Keratinocyte (primary cell): ENCODE results near the gene SPOP.

ENCODE experiments used
- EZH2 ChIP-seq: IDR thresholded peaks from one replicate; pipeline ENCODE4 v1.6.1; 2012; ENCODE audit warnings: inconsistent platforms, mild to moderate bottlenecking, low read length, moderate library complexity
- TF ChIP-seq, protein P1 (sequence below), 3 experiments: IDR thresholded peaks in 1 of 3; conservative IDR thresholded peaks in 1 of 3; optimal IDR thresholded peaks in 1 of 3; 2 replicates in 2 of 3; 3 replicates in 1 of 3; pipeline versions ENCODE3 to v1.5.1; 2011; ENCODE audit warnings: low read length in 3 of 3, mild to moderate bottlenecking in 3 of 3, moderate library complexity in 2 of 3, control low read depth in 1 of 3, inconsistent platforms in 1 of 3; ENCODE audit not compliant: insufficient read depth in 2 of 3; ENCODE audit errors: extremely low read depth in 1 of 3

DNA sequence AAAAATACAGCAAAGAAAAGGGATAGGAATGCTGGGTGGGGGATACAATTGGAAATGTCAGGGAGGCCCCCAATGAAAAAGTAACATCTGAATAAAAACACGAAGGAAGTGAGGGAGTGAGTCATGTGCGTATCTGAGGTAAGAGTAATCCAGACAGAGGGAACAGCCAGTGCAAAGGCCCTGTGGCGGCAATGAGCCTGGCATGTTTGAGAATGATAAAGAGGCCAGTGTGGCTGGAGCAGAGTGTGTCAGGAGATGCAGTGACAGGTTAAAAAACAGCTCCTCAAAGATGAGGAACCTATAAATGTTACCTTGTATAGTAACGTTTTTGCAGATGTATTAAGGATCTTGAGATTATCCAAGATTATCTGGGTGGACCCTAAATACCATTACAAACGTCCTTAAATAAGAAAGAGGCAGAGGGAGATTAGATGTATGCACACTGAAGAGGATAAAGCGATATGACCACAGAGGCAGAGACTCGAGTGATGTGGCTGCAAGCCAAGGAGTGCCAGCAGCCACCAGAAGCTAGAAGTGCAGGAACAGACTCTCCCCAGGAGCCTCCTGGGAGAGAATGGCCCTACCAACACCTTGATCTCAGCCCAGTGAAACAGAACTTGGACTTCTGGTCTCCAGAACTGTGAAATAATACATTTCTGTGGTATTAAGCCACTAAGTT lies 47.7 kb upstream of the SPOP start:
- TF ChIP-seq, protein P1, sequence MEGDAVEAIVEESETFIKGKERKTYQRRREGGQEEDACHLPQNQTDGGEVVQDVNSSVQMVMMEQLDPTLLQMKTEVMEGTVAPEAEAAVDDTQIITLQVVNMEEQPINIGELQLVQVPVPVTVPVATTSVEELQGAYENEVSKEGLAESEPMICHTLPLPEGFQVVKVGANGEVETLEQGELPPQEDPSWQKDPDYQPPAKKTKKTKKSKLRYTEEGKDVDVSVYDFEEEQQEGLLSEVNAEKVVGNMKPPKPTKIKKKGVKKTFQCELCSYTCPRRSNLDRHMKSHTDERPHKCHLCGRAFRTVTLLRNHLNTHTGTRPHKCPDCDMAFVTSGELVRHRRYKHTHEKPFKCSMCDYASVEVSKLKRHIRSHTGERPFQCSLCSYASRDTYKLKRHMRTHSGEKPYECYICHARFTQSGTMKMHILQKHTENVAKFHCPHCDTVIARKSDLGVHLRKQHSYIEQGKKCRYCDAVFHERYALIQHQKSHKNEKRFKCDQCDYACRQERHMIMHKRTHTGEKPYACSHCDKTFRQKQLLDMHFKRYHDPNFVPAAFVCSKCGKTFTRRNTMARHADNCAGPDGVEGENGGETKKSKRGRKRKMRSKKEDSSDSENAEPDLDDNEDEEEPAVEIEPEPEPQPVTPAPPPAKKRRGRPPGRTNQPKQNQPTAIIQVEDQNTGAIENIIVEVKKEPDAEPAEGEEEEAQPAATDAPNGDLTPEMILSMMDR (optimal IDR thresholded peaks at IDR 0.05 in 1 of 3, IDR thresholded peaks at IDR 0.05 in 1 of 3, conservative IDR thresholded peaks at IDR 0.05 in 1 of 3; ENCODE audit: extremely low read depth in 1 of 3, insufficient read depth in 2 of 3, low read length in 3 of 3) = no peak
- TF ChIP-seq EZH2 = no peak
